ENCODE data around the gene PDE6H. TPM values are rescaled to one million over a fixed set of nuclear protein-coding genes. Genes with fewer than 3 reads are reported as not detected.

PDE6H gene
- total RNA-seq, 1 donor: not detected

DNA sequence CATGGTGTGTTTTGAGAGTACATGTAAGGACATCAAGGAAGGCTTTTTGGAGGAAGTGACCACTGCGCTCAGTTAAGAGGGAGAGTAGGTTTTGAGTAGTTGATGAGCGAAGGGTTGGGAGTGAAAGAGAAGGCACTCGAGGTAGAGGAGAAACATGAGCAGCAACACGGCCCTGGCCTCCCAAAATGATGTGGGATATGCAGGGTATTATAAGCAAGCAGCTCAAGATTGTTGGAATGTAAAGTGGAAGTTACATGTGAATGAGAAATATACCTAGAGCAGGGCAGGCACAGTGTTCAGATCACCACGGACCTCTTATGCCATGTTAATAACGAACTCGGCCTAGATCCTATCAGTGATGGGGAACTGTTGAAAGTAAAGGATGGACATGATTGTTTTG, 9.3 kb upstream of the PDE6H start:
- TF ChIP-seq, protein P1, sequence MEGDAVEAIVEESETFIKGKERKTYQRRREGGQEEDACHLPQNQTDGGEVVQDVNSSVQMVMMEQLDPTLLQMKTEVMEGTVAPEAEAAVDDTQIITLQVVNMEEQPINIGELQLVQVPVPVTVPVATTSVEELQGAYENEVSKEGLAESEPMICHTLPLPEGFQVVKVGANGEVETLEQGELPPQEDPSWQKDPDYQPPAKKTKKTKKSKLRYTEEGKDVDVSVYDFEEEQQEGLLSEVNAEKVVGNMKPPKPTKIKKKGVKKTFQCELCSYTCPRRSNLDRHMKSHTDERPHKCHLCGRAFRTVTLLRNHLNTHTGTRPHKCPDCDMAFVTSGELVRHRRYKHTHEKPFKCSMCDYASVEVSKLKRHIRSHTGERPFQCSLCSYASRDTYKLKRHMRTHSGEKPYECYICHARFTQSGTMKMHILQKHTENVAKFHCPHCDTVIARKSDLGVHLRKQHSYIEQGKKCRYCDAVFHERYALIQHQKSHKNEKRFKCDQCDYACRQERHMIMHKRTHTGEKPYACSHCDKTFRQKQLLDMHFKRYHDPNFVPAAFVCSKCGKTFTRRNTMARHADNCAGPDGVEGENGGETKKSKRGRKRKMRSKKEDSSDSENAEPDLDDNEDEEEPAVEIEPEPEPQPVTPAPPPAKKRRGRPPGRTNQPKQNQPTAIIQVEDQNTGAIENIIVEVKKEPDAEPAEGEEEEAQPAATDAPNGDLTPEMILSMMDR (IDR thresholded peaks at IDR 0.05; ENCODE audit: insufficient read depth, low read depth, low read length): no peak
- DNase-seq (ENCODE audit: low read depth): no peak
- H3K4me3 ChIP-seq (ENCODE audit: low read depth, low read length): no peak overlapping the region

DNA sequence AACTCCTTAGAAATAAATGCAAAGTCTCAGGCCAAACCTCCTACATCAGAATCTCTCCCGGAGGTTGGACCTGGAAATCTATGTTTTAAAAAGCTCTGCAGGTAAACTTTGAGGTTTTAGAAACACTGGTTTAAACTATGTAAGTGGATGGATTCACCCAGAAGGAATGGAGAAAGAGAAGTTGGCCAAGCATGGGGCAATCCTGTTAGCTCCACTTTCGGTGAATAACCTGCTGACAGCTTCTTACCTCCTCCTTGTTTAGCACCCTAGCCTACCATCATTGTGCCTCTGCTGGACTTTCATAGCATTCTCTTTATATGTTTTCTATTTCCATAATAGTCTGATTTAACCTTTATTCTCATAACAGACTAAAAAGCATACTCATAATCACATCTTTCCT, 8.4 kb upstream of the PDE6H start:
- TF ChIP-seq, protein P1 (IDR thresholded peaks at IDR 0.05; ENCODE audit: insufficient read depth, low read depth, low read length): no peak

DNA sequence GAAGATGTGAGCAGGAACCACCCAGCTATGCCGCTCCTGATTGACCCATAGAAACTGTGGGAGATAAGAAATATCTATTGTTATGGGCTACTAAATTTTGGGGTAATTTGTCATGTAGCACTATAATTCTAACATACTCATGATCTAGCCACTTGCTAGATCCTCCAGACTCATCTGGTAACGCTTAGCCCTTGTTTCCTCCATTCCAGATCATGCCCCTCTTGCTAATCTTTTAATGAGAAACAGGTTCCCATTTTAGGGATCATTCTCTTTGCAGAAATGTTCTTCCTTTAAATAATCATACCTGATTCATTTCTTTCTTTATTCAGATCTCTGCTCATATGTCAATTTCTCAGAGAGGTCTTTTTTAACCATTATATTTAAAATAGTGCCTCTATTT, 7.6 kb upstream of the PDE6H start:
- DNase-seq (ENCODE audit: low read depth): no peak
- no peak overlapping the region for H3K4me3 ChIP-seq (ENCODE audit: low read depth, low read length)
- TF ChIP-seq, protein P1 (IDR thresholded peaks at IDR 0.05; ENCODE audit: insufficient read depth, low read depth, low read length): no peak

More for the DNA sequence above, 8.4 kb upstream of the PDE6H start:
- H3K4me3 ChIP-seq (ENCODE audit: low read depth, low read length): no peak overlapping the region
- no peak for DNase-seq (ENCODE audit: low read depth)

DNA sequence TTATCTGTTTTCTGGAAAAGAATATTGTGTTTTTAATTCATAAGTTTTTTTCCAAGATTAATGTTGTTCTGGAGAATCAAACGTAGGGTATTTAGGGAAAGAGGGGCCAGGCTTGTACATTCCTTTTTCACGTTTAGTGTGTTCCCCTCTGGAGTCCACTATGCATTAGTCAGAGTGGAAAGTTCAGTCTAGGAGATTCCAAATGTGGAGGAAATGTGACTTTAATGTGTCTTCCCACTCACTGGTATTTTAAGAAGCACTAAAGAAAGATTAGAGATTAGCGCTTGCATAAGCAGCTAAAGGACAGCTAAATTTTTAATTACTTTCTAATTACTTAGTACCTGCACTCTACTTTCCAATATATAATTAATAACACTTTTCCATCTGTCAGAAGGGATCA, 4.4 kb upstream of the PDE6H start:
- H3K4me3 ChIP-seq (ENCODE audit: low read depth, low read length): no peak overlapping the region
- TF ChIP-seq, protein P1 (IDR thresholded peaks at IDR 0.05; ENCODE audit: insufficient read depth, low read depth, low read length): no peak
- DNase-seq (ENCODE audit: low read depth): peak; percentile 17

DNA sequence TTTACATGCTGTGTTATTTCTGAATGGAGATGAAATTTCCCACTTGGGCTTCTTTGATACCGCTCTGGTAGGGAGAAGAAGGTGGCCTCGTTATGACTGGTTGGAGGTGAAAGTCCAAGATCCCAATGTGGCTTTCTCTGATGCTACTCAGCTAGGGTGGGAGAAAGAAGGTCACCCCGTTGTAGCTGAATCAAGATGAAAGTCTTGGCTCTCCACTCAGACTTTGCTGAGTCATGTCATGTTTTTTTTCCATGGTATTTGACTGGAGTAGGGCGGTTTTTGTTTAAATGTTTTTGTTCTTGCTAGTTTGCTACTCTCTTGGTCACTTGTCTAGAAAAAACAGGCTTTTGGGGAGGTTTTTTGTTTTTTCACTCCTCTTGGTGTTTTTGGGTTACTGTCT, 2.4 kb upstream of the PDE6H start:
- TF ChIP-seq, protein P1 (IDR thresholded peaks at IDR 0.05; ENCODE audit: insufficient read depth, low read depth, low read length): no peak
- peak; percentile 59 for DNase-seq (ENCODE audit: low read depth)
- no peak overlapping the region for H3K4me3 ChIP-seq (ENCODE audit: low read depth, low read length)

DNA sequence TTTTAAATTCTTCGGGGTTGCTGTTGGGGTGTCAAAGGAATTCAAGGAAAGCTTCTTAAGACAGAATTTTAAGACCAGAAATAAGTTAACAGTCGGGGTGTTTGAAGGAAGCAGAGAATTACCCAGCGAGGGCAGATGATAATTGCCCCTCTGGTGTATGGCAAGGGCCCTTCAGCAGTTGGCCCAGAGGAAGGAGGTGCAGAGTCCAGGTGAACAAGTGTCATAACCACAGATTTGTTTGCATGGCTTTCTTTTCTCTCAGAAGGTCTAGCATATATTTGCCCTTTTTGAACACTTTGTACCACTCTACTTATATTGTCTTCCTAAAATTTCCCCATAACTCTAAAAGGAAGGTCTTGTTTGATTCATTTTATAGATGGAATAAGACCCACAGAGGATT, 1.8 kb downstream of the PDE6H start:
- no peak for DNase-seq (ENCODE audit: low read depth)
- TF ChIP-seq, protein P1 (IDR thresholded peaks at IDR 0.05; ENCODE audit: insufficient read depth, low read depth, low read length): no peak

DNA sequence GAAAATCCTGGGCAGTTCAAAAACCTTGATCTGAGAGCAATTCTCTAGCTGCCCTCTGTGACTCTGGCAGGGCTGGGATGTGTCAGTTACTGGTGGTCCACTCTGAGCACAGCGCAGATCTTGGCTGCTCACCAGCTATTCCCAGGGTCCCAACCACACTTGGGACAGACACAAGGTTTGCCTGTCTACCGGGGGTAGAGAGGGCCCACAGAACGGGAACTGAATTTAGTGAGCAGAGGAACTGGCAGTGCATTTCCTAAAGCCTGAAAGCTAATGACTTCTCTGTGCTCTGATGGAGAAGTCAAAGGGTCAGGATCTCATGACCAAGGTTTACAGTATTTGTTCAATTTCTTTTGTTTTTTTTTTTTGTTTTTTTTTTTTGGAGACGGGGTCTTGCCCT, 2.6 kb downstream of the PDE6H start:
- no peak for DNase-seq (ENCODE audit: low read depth)
- H3K4me3 ChIP-seq (ENCODE audit: low read depth, low read length): no peak overlapping the region
- TF ChIP-seq, protein P1 (IDR thresholded peaks at IDR 0.05; ENCODE audit: insufficient read depth, low read depth, low read length): no peak

More for the DNA sequence above, 1.8 kb downstream of the PDE6H start:
- no peak overlapping the region for H3K4me3 ChIP-seq (ENCODE audit: low read depth, low read length)

Measured in fibroblast of villous mesenchyme (primary cell).